Measurements from ENCODE around the gene PSMC5. TPM values are rescaled to one million over a fixed set of nuclear protein-coding genes. Genes with fewer than 3 reads are reported as not detected.

The PSMC5 gene
- total and polyA plus RNA-seq, 2 donors (not counting 3 experiments of a cell fraction or from before 2014, with no cell fraction given): 179 to 236 TPM

DNA sequence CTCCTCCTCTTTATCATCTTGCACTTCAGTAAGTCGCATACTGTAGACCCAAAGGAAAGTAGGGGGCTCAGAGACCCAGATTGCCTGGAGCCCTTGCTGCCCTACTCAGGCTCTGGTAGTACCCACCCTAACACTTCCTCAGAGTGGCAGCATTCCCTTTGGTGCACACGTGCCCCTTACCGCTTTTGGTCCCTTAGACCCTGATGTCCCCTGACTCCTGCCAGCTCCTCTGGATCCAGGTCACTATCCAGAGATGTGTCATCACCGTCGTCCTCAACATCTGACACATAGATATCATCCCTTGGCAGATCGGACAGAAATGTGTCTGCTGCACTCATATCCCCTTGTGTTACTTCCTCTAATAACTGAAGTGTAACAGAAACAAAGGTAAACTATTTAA lies 5.4 kb upstream of the PSMC5 start:
- no peaks in the 10 kb centered on the region for H3K27me3 ChIP-seq (ENCODE audit: control insufficient read depth in 2 of 2, insufficient read depth in 2 of 2, low read length in 2 of 2)
- no peak overlapping the region for H3K27ac ChIP-seq (ENCODE audit: insufficient read depth, low read depth, low read length)
- CTCF ChIA-PET: no interaction called here
- BruUV-seq (replicated peaks): no TSS peak
- intact Hi-C loops (cut with micrococcal nuclease): loop anchor here (10.0 kb wide), 1 partner anchor 1247 kb away; no protein-coding TSS in a partner anchor
- POLR2A ChIA-PET: no interaction called here
- peaks cover 22% of the 10 kb centered on the region for H3K79me2 ChIP-seq (ENCODE audit: control insufficient read depth, insufficient read depth, low read length)
- peaks cover 11% of the 10 kb centered on the region for H3K4me1 ChIP-seq (ENCODE audit: control insufficient read depth, extremely low read depth, insufficient read depth, low read length)
- H3K9me3 ChIP-seq (replicated peaks; ENCODE audit: control insufficient read depth, insufficient read depth, low read length): no peaks in the 10 kb centered on the region
- no peak overlapping the region for H3K4me2 ChIP-seq (ENCODE audit: insufficient read depth, low read length)
- peaks cover 59 to 69% of the 10 kb centered on the region in 2 experiments for H3K36me3 ChIP-seq (ENCODE audit: control insufficient read depth in 2 of 2, extremely low read depth in 1 of 2, insufficient read depth in 2 of 2, low read length in 2 of 2)
- H3K9me1 ChIP-seq (replicated peaks; ENCODE audit: control insufficient read depth, extremely low read depth, insufficient read depth, low read length): no peaks in the 10 kb centered on the region
- no peak overlapping the region for H3K9ac ChIP-seq (replicated peaks; ENCODE audit: extremely low read depth, insufficient read depth, low read length)
- no peaks in the 10 kb centered on the region for H4K20me1 ChIP-seq (replicated peaks; ENCODE audit: control insufficient read depth, extremely low read depth, insufficient read depth, low read length)
- dilution Hi-C loops (cut with MboI; ENCODE audit: extremely low pct_ligation_motif_present, low sequenced_read_pairs): no loop called here
- no peak for FAIRE-seq
- no peak overlapping the region for H2AFZ ChIP-seq (ENCODE audit: low read depth, low read length)
- no peak overlapping the region for H3K4me3 ChIP-seq (replicated peaks in 1 of 3; ENCODE audit: insufficient read depth in 1 of 3, low read depth in 1 of 3, low read length in 3 of 3)
- DNase-seq (ENCODE audit: low read depth, low spot score): no peak
- TF ChIP-seq FOS (IDR thresholded peaks at IDR 0.05; ENCODE audit: borderline replicate concordance, insufficient read depth, low read length): no peak
- TF ChIP-seq, protein P1, sequence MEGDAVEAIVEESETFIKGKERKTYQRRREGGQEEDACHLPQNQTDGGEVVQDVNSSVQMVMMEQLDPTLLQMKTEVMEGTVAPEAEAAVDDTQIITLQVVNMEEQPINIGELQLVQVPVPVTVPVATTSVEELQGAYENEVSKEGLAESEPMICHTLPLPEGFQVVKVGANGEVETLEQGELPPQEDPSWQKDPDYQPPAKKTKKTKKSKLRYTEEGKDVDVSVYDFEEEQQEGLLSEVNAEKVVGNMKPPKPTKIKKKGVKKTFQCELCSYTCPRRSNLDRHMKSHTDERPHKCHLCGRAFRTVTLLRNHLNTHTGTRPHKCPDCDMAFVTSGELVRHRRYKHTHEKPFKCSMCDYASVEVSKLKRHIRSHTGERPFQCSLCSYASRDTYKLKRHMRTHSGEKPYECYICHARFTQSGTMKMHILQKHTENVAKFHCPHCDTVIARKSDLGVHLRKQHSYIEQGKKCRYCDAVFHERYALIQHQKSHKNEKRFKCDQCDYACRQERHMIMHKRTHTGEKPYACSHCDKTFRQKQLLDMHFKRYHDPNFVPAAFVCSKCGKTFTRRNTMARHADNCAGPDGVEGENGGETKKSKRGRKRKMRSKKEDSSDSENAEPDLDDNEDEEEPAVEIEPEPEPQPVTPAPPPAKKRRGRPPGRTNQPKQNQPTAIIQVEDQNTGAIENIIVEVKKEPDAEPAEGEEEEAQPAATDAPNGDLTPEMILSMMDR (IDR thresholded peaks at IDR 0.05; ENCODE audit: extremely low read depth in 1 of 2, insufficient read depth in 1 of 2, low read depth in 1 of 2, low read length in 2 of 2): no peak
- no peak for TF ChIP-seq GATA2 (IDR thresholded peaks at IDR 0.05; ENCODE audit: insufficient read depth, insufficient read length, low read depth, low read length)

DNA sequence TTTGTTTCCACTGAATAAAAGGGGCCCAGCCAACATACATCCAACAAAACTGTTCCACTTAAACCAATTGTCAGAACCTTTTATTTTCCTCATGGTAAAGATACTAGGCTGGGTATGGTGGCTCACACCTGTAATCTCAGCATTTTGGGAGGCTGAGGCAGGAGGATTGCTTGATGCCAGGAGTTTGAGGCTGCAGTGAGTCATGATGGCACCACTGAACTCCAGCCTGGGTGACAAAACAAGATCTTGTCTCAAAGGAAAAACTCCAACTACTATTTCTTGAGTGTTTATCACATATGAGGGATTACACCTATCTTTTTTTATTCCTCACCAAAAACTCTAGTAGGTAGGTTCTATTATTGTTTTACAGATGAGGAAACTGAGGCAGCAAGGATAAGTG lies 4.7 kb upstream of the PSMC5 start:
- Histone ChIP-seq H3K4me1 (ENCODE audit: control insufficient read depth, extremely low read depth, insufficient read depth, low read length) (peaks cover 11% of the 10 kb centered on the region), H3K9me3 (replicated peaks; ENCODE audit: control insufficient read depth, insufficient read depth, low read length) (no peaks in the 10 kb centered on the region), H3K4me2 (ENCODE audit: insufficient read depth, low read length) (no peak overlapping the region), H4K20me1 (replicated peaks; ENCODE audit: control insufficient read depth, extremely low read depth, insufficient read depth, low read length) (no peaks in the 10 kb centered on the region), H3K9ac (replicated peaks; ENCODE audit: extremely low read depth, insufficient read depth, low read length) (no peak overlapping the region), H3K9me1 (replicated peaks; ENCODE audit: control insufficient read depth, extremely low read depth, insufficient read depth, low read length) (no peaks in the 10 kb centered on the region), H3K27ac (ENCODE audit: insufficient read depth, low read depth, low read length) (no peak overlapping the region), H3K36me3 (ENCODE audit: control insufficient read depth in 2 of 2, extremely low read depth in 1 of 2, insufficient read depth in 2 of 2, low read length in 2 of 2) (peaks cover 53 to 63% of the 10 kb centered on the region in 2 experiments), H3K27me3 (ENCODE audit: control insufficient read depth in 2 of 2, insufficient read depth in 2 of 2, low read length in 2 of 2) (no peaks in the 10 kb centered on the region), H2AFZ (ENCODE audit: low read depth, low read length) (no peak overlapping the region), H3K79me2 (ENCODE audit: control insufficient read depth, insufficient read depth, low read length) (peaks cover 22% of the 10 kb centered on the region), H3K4me3 (replicated peaks in 1 of 3; ENCODE audit: insufficient read depth in 1 of 3, low read depth in 1 of 3, low read length in 3 of 3) (no peak overlapping the region)
- POLR2A ChIA-PET: no interaction called here
- DNase-seq (ENCODE audit: low read depth, low spot score): no peak
- FAIRE-seq: no peak
- TF ChIP-seq EZH2 (IDR thresholded peaks at IDR 0.05; ENCODE audit: borderline replicate concordance, low read depth, low read length, severe bottlenecking) (no peak), JUN (IDR thresholded peaks at IDR 0.05; ENCODE audit: borderline replicate concordance, insufficient read depth, insufficient read length, low read depth) (no peak), POLR2A (IDR thresholded peaks at IDR 0.05; ENCODE audit: low read depth, low read length) (no peak), MYC (IDR thresholded peaks at IDR 0.05; ENCODE audit: low read depth, low read length) (no peak), POLR2AphosphoS5 (IDR thresholded peaks at IDR 0.05; ENCODE audit: insufficient read depth, low read depth, low read length) (no peak), FOS (IDR thresholded peaks at IDR 0.05; ENCODE audit: borderline replicate concordance, insufficient read depth, low read length) (no peak), MAX (IDR thresholded peaks at IDR 0.05; ENCODE audit: insufficient read depth, insufficient read length) (no peak), GATA2 (IDR thresholded peaks at IDR 0.05; ENCODE audit: insufficient read depth, insufficient read length, low read depth, low read length) (no peak)
- TF ChIP-seq, protein P1 (IDR thresholded peaks at IDR 0.05; ENCODE audit: extremely low read depth in 1 of 2, insufficient read depth in 1 of 2, low read depth in 1 of 2, low read length in 2 of 2): no peak
- dilution Hi-C loops (cut with MboI; ENCODE audit: extremely low pct_ligation_motif_present, low sequenced_read_pairs) (no loop called here), intact Hi-C loops (cut with micrococcal nuclease) (loop anchor here (10.0 kb wide), 1 partner anchor 1248 kb away; no protein-coding TSS in a partner anchor)
- CTCF ChIA-PET: no interaction called here
- no TSS peak for BruUV-seq (replicated peaks)
